GM12878 (cell line): Measurements from ENCODE around the gene NFATC3. TPM values are rescaled to one million over a fixed set of nuclear protein-coding genes. Genes with fewer than 3 reads are reported as not detected.

ENCODE experiments used
- BHLHE40 ChIP-seq, 2 experiments: fragments of 450-650 bp in 1 of 2; IDR thresholded peaks; 2 replicates each; pipeline ENCODE4 v1.6.1; 2011 to 2017; ENCODE audit warnings: low read depth in 2 of 2, borderline replicate concordance in 1 of 2, improper control_type of control experiment in 1 of 2, low read length in 1 of 2, mild to moderate bottlenecking in 1 of 2
- BRCA1 ChIP-seq: IDR thresholded peaks from 2 replicates; pipeline ENCODE4 v1.6.1; 2011; ENCODE audit warnings: low read depth, low read length, improper control_type of control experiment
- CBX3 ChIP-seq: fragments of 200-600 bp; sonication (generic); IDR thresholded peaks from 2 replicates; pipeline ENCODE4 v1.6.1; 2016; ENCODE audit warnings: low read depth, borderline replicate concordance
- CBX5 ChIP-seq: sonication (generic); IDR thresholded peaks from 2 replicates; pipeline ENCODE4 v1.6.1; 2016; ENCODE audit warnings: low read depth, moderate library complexity, mild to moderate bottlenecking, inconsistent platforms
- CHD1 ChIP-seq: IDR thresholded peaks from 2 replicates; pipeline ENCODE4 v1.6.1; 2012; ENCODE audit warnings: low read depth, low read length, improper control_type of control experiment
- CTCF ChIP-seq, 3 experiments: IDR thresholded peaks in 2 of 3; conservative IDR thresholded peaks in 1 of 3; 2 replicates each; pipeline ENCODE4 v1.5.1; 2011; ENCODE audit warnings: low read depth in 3 of 3, low read length in 3 of 3, mild to moderate bottlenecking in 3 of 3, control low read depth in 2 of 3, moderate library complexity in 2 of 3, inconsistent platforms in 1 of 3, mixed read lengths in 1 of 3; ENCODE audit not compliant: control insufficient read depth in 2 of 3, insufficient read depth in 1 of 3; ENCODE audit errors: extremely low read depth in 1 of 3
- ETV6 ChIP-seq, 2 experiments: fragments of 450-650 bp in 1 of 2; IDR thresholded peaks in 1 of 2; conservative IDR thresholded peaks in 1 of 2; 2 replicates each; pipeline ENCODE4 v1.6.1; 2014; ENCODE audit warnings: antibody characterized with exemption in 1 of 2, borderline replicate concordance in 1 of 2, low read depth in 1 of 2, mild to moderate bottlenecking in 1 of 2, moderate library complexity in 1 of 2
- FOXK2 ChIP-seq: fragments of 450-650 bp; IDR thresholded peaks from 2 replicates; pipeline ENCODE4 v1.6.1; 2017; ENCODE audit warnings: mild to moderate bottlenecking, moderate library complexity
- FOXM1 ChIP-seq: IDR thresholded peaks from 2 replicates; pipeline ENCODE4 v1.6.1; 2012; ENCODE audit warnings: low read depth, mild to moderate bottlenecking, inconsistent platforms, low read length, moderate library complexity
- IKZF1 ChIP-seq: fragments of 450-650 bp; conservative IDR thresholded peaks from 2 replicates; pipeline ENCODE4 v1.6.1; 2017; ENCODE audit warnings: antibody characterized with exemption, mild to moderate bottlenecking
- MYB ChIP-seq: fragments of 150-350 bp; IDR thresholded peaks from 2 replicates; pipeline ENCODE4 v1.6.1; 2014; ENCODE audit warnings: mild to moderate bottlenecking, low read depth, low read length, borderline replicate concordance
- PAX5 ChIP-seq: IDR thresholded peaks from 2 replicates; pipeline ENCODE4 v1.6.1; 2011; ENCODE audit warnings: low read depth, low read length, borderline replicate concordance
- RAD51 ChIP-seq: fragments of 450-650 bp; IDR thresholded peaks from 2 replicates; pipeline ENCODE4 v1.6.1; 2016; ENCODE audit warnings: moderate library complexity, mild to moderate bottlenecking, inconsistent platforms
- REST ChIP-seq: IDR thresholded peaks from 2 replicates; pipeline ENCODE4 v1.6.1; 2012; ENCODE audit warnings: mild to moderate bottlenecking, low read depth, low read length
- RUNX3 ChIP-seq: IDR thresholded peaks from 2 replicates; pipeline ENCODE4 v1.6.1; 2012; ENCODE audit warnings: low read length, inconsistent platforms
- TBL1XR1 ChIP-seq: IDR thresholded peaks from 2 replicates; pipeline ENCODE4 v1.6.1; 2012; ENCODE audit warnings: low read depth, low read length, improper control_type of control experiment
- ZBTB11 ChIP-seq: fragments of 450-650 bp; formaldehyde crosslinking; IDR thresholded peaks from 2 replicates; pipeline ENCODE4 v1.5.0; 2022; ENCODE audit warnings: mild to moderate bottlenecking, missing genetic modification characterization
- ZNF217 ChIP-seq: fragments of 450-650 bp; IDR thresholded peaks from 2 replicates; pipeline ENCODE4 v1.6.1; 2017; ENCODE audit warnings: antibody characterized with exemption, mild to moderate bottlenecking
- ZSCAN29 ChIP-seq: fragments of 450-650 bp; IDR thresholded peaks from 2 replicates; pipeline ENCODE4 v1.6.1; 2017; ENCODE audit warnings: mild to moderate bottlenecking, moderate library complexity
- ZZZ3 ChIP-seq: IDR thresholded peaks from 2 replicates; pipeline ENCODE4 v1.6.1; 2011; ENCODE audit warnings: low read depth; ENCODE audit not compliant: control insufficient read depth, insufficient read length
- polyA plus RNA-seq, 11 experiments: library from polyadenylated mRNA; depleted of rRNA in 4 of 11; unstranded in 6 of 11; stranded (reverse) in 5 of 11; fragments of >200 nt; fragmentation: Nextera tagmentation in 4 of 11; fragmentation: Illumina TruSeq in 1 of 11; extraction: Ambion mirVana in 4 of 11; extraction: Trizol in 1 of 11; gene quantifications; 1 replicate in 1 of 11; 2 replicates in 10 of 11; pipeline versions ENCODE4 v1.2.1 to v1.2.3, GENCODE V29; 2011 to 2016; ENCODE audit warnings: inconsistent platforms in 2 of 11, missing spikeins in 2 of 11, low read depth in 1 of 11
- total RNA-seq, 4 experiments: library from RNA; depleted of rRNA in 3 of 4; stranded (reverse); fragments of >200 nt in 3 of 4; fragmentation: Illumina TruSeq in 1 of 4; extraction: Trizol in 1 of 4; gene quantifications; 2 replicates each; pipeline versions ENCODE4 v1.2.1 to v1.2.3, GENCODE V29; 2013 to 2021
- TF ChIP-seq, protein P1 (sequence below): IDR thresholded peaks from 2 replicates; pipeline ENCODE4 v1.6.1; 2012; ENCODE audit warnings: low read depth, low read length, improper control_type of control experiment

NFATC3 gene
- total and polyA plus RNA-seq, 10 of the 15 experiments (the other 5 are each of a cell fraction or from before 2014, with no cell fraction given) = 4.2 to 37.6 (median 24.9) TPM

GRCh38 chr16:68070806-68071517 is 14.2 kb upstream of the NFATC3 start (continued):
- TF ChIP-seq ZBTB11 (no peak), MYB (no peak), RUNX3 (peak; percentile 55; the same call in 1 of the 2 replicates), PAX5 (peak; percentile 92), ETV6 (conservative IDR thresholded peaks at IDR 0.05 in 1 of 2, IDR thresholded peaks at IDR 0.05 in 1 of 2; ENCODE audit: borderline replicate concordance in 1 of 2, low read depth in 1 of 2) (peak in 1 of 2 experiments; percentile 29; a peak in 1 of 4 replicates), CBX3 (no peak), CTCF (IDR thresholded peaks at IDR 0.05 in 2 of 3, conservative IDR thresholded peaks at IDR 0.05 in 1 of 3; ENCODE audit: control insufficient read depth in 2 of 3, extremely low read depth in 1 of 3, insufficient read depth in 1 of 3, low read depth in 3 of 3, low read length in 3 of 3) (0 out of 6 replicates have a peak, but pooled peaks of 2 of the 3 experiments have one; percentile 4 to 8), ZNF217 (no peak), RAD51 (no peak), ZSCAN29 (no peak), REST (no peak), FOXK2 (no peak), TBL1XR1 (no peak), BRCA1 (no peak), IKZF1 (0 out of 2 replicates have a peak, but pooled peaks have one; percentile 12), FOXM1 (peak; percentile 32; the same call in 1 of the 2 replicates), CBX5 (no peak), CHD1 (no peak), ZZZ3 (no peak), BHLHE40 (IDR thresholded peaks at IDR 0.05; ENCODE audit: borderline replicate concordance in 1 of 2, low read depth in 2 of 2, low read length in 1 of 2) (0 out of 4 replicates have a peak, but pooled peaks of 1 of the 2 experiments have one; percentile 9)
- TF ChIP-seq, protein P1, sequence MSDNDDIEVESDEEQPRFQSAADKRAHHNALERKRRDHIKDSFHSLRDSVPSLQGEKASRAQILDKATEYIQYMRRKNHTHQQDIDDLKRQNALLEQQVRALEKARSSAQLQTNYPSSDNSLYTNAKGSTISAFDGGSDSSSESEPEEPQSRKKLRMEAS = no peak
